OCI-LY7 (cell line): ENCODE results near the gene TMEM231. TPM values are rescaled to one million over a fixed set of nuclear protein-coding genes. Genes with fewer than 3 reads are reported as not detected.
A peak's percentile ranks its signal among the peaks of the same experiment; 100 is the strongest.

ENCODE experiments used
- BruUV-seq: library from RNA; stranded (reverse); fragments of 400-500 nt; replicated peaks from 2 replicates; lab custom pipeline; 2021; lab: Mats Ljungman, UMichigan
- CTCF ChIA-PET: fragments of 300-600 bp; sonication (Branson Sonifier 250); formaldehyde crosslinking; loops from one replicate; lab custom pipeline; 2022; ENCODE audit warnings: antibody characterized with exemption; ENCODE audit not compliant: unreplicated experiment; lab: Charles Lee
- POLR2A ChIA-PET: fragments of 300-600 bp; sonication (Branson Sonifier 250); formaldehyde crosslinking; loops from one replicate; lab custom pipeline; 2022; ENCODE audit warnings: antibody characterized with exemption; lab: Charles Lee
- DNase-seq: peaks from one replicate; pipeline ENCODE4 v3.0.0-alpha.2; 2015; ENCODE audit warnings: low spot score
- H2AFZ ChIP-seq: fragments of 200-600 bp; sonication (generic), shearing (Covaris generic); 2 replicates; pipeline ENCODE4 v1.6.1; 2014; ENCODE audit warnings: mild to moderate bottlenecking, antibody characterized with exemption, low read length, moderate library complexity
- H3K27ac ChIP-seq: fragments of 200-600 bp; sonication (generic); 2 replicates; pipeline ENCODE4 v1.5.1; 2014; ENCODE audit warnings: mixed run types, low read depth, mild to moderate bottlenecking, moderate library complexity, low read length, inconsistent platforms; ENCODE audit not compliant: poor library complexity, severe bottlenecking
- H3K36me3 ChIP-seq: fragments of 200-600 bp; sonication (generic); 2 replicates; pipeline ENCODE4 v1.6.1; 2014; ENCODE audit warnings: mild to moderate bottlenecking, antibody characterized with exemption, low read length, moderate library complexity, mixed read lengths; ENCODE audit not compliant: insufficient read depth
- H3K4me1 ChIP-seq: fragments of 200-600 bp; sonication (generic); 2 replicates; pipeline ENCODE4 v1.5.1; 2014; ENCODE audit warnings: mild to moderate bottlenecking, low read length; ENCODE audit not compliant: insufficient read depth, poor library complexity, severe bottlenecking
- H3K4me2 ChIP-seq: fragments of 200-600 bp; sonication (generic); 2 replicates; pipeline ENCODE4 v1.6.1; 2014; ENCODE audit warnings: mild to moderate bottlenecking, low read length
- H3K4me3 ChIP-seq: fragments of 200-600 bp; sonication (generic); 2 replicates; pipeline ENCODE4 v1.5.1; 2014; ENCODE audit warnings: mild to moderate bottlenecking, low read depth, low read length; ENCODE audit not compliant: poor library complexity, severe bottlenecking
- H3K79me2 ChIP-seq: fragments of 200-600 bp; sonication (generic); 2 replicates; pipeline ENCODE4 v1.6.1; 2016; ENCODE audit warnings: low read depth, mild to moderate bottlenecking, low read length, moderate library complexity, mixed read lengths; ENCODE audit not compliant: insufficient read depth
- H3K9me2 ChIP-seq: fragments of 200-600 bp; sonication (generic); 2 replicates; pipeline ENCODE4 v1.6.1; 2016; ENCODE audit warnings: mild to moderate bottlenecking, low read length, mixed read lengths; ENCODE audit not compliant: insufficient read depth
- H3K9me3 ChIP-seq: fragments of 200-600 bp; sonication (generic); 2 replicates; pipeline ENCODE4 v1.6.1; 2014; ENCODE audit warnings: mild to moderate bottlenecking, mixed run types, low read length, mixed read lengths
- H4K20me1 ChIP-seq: fragments of 200-600 bp; sonication (generic); 2 replicates; pipeline ENCODE4 v1.6.1; 2014; ENCODE audit warnings: mild to moderate bottlenecking, antibody characterized with exemption, low read length, moderate library complexity, mixed read lengths; ENCODE audit not compliant: insufficient read depth
- EZH2phosphoT487 ChIP-seq: fragments of 200-600 bp; sonication (generic); IDR thresholded peaks from 2 replicates; pipeline ENCODE4 v1.6.1; 2018; ENCODE audit warnings: low read depth, borderline replicate concordance, mild to moderate bottlenecking, mixed run types, antibody characterized with exemption, low read length, moderate library complexity, mixed read lengths
- intact Hi-C: fragments of 100-400 bp; cut with micrococcal nuclease; formaldehyde crosslinking; loops from one replicate; pipeline ENCODE4 v1.10.0; 2022; ENCODE audit not compliant: unreplicated experiment
- total RNA-seq, 2 experiments: library from RNA; depleted of rRNA in 1 of 2; stranded (reverse); fragments of >200 nt in 1 of 2; shearing (Covaris generic) in 1 of 2; gene quantifications; 2 replicates each; pipeline ENCODE4 v1.2.3, GENCODE V29; 2014 to 2022
- TF ChIP-seq, protein P1 (sequence below): fragments of 200-600 bp; sonication (generic); conservative IDR thresholded peaks from 2 replicates; pipeline ENCODE4 v1.5.1; 2014; ENCODE audit warnings: mild to moderate bottlenecking, antibody characterized with exemption, low read length, moderate library complexity, mixed read lengths

TMEM231 gene
- total RNA-seq, 2 experiments from 2014 or later = 6.6 to 6.9 TPM

- ChIA-PET POLR2A (interaction anchor here (0.7 to 5.1 kb wide), 6 partner anchors 8 to 82 kb away, joined by 3 to 35 read pairs (median 10); partner anchors contain the start of genes ADAT1, KARS1, TERF2IP and TMEM231), CTCF (interaction anchor here (0.9 to 1.9 kb wide), 2 partner anchors 10 to 49 kb away, joined by 4 to 8 read pairs; partner anchors contain the start of gene TMEM231)
- H2AFZ ChIP-seq = peak within 1 kb of the TSS; percentile 85
- H3K27ac ChIP-seq = peak within 1 kb of the TSS; percentile 49
- no peaks in the 10 kb centered on the region for H3K9me3 ChIP-seq
- peak; percentile 94 for DNase-seq
- H3K36me3 ChIP-seq = peaks cover 35% of the 10 kb centered on the region
- H4K20me1 ChIP-seq = peaks cover 11% of the 10 kb centered on the region; the same call in 1 of the 2 replicates
- no TSS peak for BruUV-seq
- intact Hi-C loops = loop anchor here (1.0 to 2.0 kb wide), 3 partner anchors 10 to 133 kb away; partner anchors contain the start of genes CFDP1, TMEM170A and TMEM231
- no peak for TF ChIP-seq EZH2phosphoT487
- peak within 1 kb of the TSS; percentile 96 for H3K4me3 ChIP-seq
- H3K9me2 ChIP-seq = no peaks in the 10 kb centered on the region
- peak within 1 kb of the TSS; percentile 99 for H3K4me2 ChIP-seq
- H3K79me2 ChIP-seq = peaks cover 16% of the 10 kb centered on the region
- H3K4me1 ChIP-seq = peaks cover 57% of the 10 kb centered on the region
Measured at GRCh38 chr16:75566040-75566757, 10.1 kb upstream of the TMEM231 start, which contains the start of gene GABARAPL2. Gene GABARAPL2 (plus strand): TSS chr16:75566379. CDS start chr16:75566487, 108 bp downstream.

DNA sequence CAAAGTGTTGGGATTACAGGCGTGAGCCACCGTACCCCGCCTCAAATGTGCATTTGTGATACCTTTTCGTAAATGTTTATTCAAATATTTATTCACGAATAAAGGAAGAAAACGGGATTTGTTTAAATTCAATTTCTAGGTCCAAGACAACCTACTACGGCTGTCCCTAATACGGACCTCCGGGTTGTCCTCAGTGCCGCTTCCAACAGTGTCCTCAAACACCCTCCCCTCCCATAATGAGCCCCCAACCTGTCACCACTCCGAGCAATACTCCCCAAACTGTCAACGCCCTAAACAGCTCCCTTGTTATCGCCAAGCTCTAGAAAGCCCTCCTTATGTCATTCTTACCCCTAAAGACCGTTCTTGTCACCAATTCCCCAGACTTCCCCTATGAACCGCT lies 9.6 kb upstream of the TMEM231 start:
- H3K4me1 ChIP-seq = peaks cover 51% of the 10 kb centered on the region
- peaks cover 11% of the 10 kb centered on the region; the same call in 1 of the 2 replicates for H4K20me1 ChIP-seq
- CTCF ChIA-PET = interaction anchor here (0.9 to 1.9 kb wide), 2 partner anchors 9 to 49 kb away, joined by 4 to 8 read pairs; partner anchors contain the start of gene TMEM231
- H3K4me3 ChIP-seq = peak overlapping the region; percentile 96
- H2AFZ ChIP-seq = peak overlapping the region; percentile 85
- no peak for DNase-seq
- H3K79me2 ChIP-seq = peaks cover 16% of the 10 kb centered on the region
- BruUV-seq = no TSS peak
- H3K4me2 ChIP-seq = peak overlapping the region; percentile 99
- peaks cover 30% of the 10 kb centered on the region for H3K36me3 ChIP-seq
- H3K9me3 ChIP-seq = no peaks in the 10 kb centered on the region
- no peaks in the 10 kb centered on the region for H3K9me2 ChIP-seq
- intact Hi-C loops = loop anchor here (1.0 to 2.0 kb wide), 3 partner anchors 9 to 133 kb away; partner anchors contain the start of genes CFDP1, TMEM170A and TMEM231
- POLR2A ChIA-PET = interaction anchor here (0.7 to 5.1 kb wide), 8 partner anchors 9 to 82 kb away, joined by 3 to 35 read pairs (median 6); partner anchors contain the start of genes ADAT1, KARS1, TERF2IP and TMEM231
- TF ChIP-seq, protein P1, sequence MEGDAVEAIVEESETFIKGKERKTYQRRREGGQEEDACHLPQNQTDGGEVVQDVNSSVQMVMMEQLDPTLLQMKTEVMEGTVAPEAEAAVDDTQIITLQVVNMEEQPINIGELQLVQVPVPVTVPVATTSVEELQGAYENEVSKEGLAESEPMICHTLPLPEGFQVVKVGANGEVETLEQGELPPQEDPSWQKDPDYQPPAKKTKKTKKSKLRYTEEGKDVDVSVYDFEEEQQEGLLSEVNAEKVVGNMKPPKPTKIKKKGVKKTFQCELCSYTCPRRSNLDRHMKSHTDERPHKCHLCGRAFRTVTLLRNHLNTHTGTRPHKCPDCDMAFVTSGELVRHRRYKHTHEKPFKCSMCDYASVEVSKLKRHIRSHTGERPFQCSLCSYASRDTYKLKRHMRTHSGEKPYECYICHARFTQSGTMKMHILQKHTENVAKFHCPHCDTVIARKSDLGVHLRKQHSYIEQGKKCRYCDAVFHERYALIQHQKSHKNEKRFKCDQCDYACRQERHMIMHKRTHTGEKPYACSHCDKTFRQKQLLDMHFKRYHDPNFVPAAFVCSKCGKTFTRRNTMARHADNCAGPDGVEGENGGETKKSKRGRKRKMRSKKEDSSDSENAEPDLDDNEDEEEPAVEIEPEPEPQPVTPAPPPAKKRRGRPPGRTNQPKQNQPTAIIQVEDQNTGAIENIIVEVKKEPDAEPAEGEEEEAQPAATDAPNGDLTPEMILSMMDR = no peak
- no peak for TF ChIP-seq EZH2phosphoT487
- peak overlapping the region; percentile 49 for H3K27ac ChIP-seq

DNA sequence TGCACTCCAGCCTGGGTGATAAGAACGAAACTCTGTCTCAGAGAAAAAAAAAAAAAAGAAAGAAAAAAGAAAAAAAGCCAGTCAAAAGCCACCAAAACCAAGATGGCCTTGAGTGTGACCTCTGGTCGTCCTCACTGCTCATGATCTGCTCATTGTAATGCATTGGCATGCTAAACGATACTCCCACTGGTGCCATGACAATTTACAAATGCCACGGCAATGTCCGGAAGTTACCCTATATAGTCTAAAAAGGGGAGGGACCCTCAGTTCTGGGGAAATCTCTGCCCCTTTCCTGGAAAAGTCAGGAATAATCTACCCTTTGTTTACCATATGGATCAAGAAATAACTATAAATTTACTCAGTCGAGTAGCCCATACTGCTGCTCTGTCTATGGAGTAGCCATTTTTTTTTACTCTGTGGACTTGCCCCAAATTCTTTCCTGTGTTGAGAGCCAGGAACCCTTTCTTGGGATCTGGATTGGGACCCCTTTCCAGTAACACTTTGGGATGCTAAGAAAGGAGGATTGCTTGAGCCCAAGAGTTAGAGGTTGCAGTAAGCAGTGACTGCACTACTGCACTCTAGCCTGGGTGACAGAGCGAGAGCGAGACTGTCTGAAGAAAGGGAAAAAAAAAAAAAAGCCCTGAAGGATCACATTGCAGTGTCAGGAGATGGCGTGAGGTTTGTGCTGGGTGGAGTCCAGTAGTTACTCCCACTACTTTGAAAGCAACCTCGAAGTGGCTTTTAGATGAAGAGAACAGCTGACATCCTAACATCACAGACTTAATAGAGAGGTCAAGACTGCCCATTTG lies 3.7 kb upstream of the TMEM231 start:
- CTCF ChIA-PET = no interaction called here

More for the DNA sequence above, 3.7 kb upstream of the TMEM231 start:
- H3K9me3 ChIP-seq = no peaks in the 10 kb centered on the region
- H4K20me1 ChIP-seq = no peaks in the 10 kb centered on the region
- no peak for DNase-seq
- no peak overlapping the region for H2AFZ ChIP-seq
- TF ChIP-seq EZH2phosphoT487 = no peak
- TF ChIP-seq, protein P1 = no peak
- H3K9me2 ChIP-seq = no peaks in the 10 kb centered on the region
- intact Hi-C loops = no loop called here
- POLR2A ChIA-PET = interaction anchor here (0.6 kb wide), 1 partner anchor 890 kb away, joined by 3 read pairs; no protein-coding TSS in a partner anchor
- no TSS peak for BruUV-seq
- H3K36me3 ChIP-seq = no peaks in the 10 kb centered on the region
- H3K4me2 ChIP-seq = no peak overlapping the region
- no peak overlapping the region for H3K27ac ChIP-seq
- peaks cover 12% of the 10 kb centered on the region for H3K4me1 ChIP-seq
- no peak overlapping the region for H3K4me3 ChIP-seq
- H3K79me2 ChIP-seq = 0 out of 2 replicates have a peak, but pooled peaks cover 2% of the 10 kb centered on the region
